WI38 (cell line): ENCODE data around the gene DSP.

Experiments used
- H3K4me3 ChIP-seq: 2 replicates; pipeline ENCODE4 v1.5.1; 2011; ENCODE audit warnings: low read depth, mild to moderate bottlenecking, control low read depth, low read length
- CTCF ChIP-seq: IDR thresholded peaks from 2 replicates; pipeline ENCODE4 v1.5.1; 2012; ENCODE audit warnings: low read depth, mild to moderate bottlenecking, control low read depth, low read length

DSP gene

DNA sequence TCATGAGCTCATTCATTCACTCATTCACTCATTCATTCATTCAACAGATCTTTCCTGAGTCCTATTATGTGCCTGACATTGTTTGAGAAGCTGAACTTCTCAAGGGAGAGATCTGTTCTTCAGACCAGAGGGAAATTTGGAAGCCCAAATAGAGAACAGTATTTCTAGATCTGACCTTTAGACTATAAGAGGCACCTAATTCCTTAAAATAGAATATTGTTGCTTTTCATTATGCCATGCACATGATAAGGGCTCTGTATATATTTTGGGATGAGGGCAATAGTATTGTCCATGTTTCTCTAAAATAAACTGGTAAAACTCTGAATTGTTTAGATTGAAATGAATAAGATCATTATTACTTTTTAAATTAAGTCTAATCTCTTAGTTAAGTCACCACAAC is 18.6 kb upstream of the DSP start:
- TF ChIP-seq CTCF, result no peak
- H3K4me3 ChIP-seq, result no peak overlapping the region

- TF ChIP-seq CTCF, result no peak
- no peak overlapping the region for H3K4me3 ChIP-seq
These were observed 17.5 kb upstream of the DSP start for GRCh38 chr6:7523922-7524321.

- TF ChIP-seq CTCF, result no peak
- H3K4me3 ChIP-seq, result no peak overlapping the region
These were observed 14.7 kb upstream of the DSP start for GRCh38 chr6:7526755-7527154.

GRCh38 chr6:7528565-7528964 is 12.9 kb upstream of the DSP start:
- no peak overlapping the region for H3K4me3 ChIP-seq
- no peak for TF ChIP-seq CTCF

DNA sequence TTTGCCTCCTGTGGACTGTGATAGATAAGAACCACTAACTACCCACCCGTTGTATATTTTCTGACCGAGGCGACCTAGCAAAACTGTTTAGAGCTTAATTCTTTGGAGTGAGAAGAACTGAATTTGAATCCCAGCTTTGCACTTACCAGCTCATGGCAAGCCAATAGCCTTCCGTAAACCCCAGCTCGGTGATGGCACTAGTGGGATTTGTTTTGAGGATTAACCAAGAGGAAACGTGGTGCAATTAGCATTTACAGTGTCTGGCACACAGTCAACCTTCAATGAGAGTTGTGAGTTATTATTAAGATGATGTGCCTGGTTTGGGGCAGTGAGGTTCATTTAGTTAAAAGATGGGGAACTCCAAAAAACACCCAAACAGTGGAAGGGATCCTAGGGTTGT is 12.3 kb upstream of the DSP start:
- no peak overlapping the region for H3K4me3 ChIP-seq
- TF ChIP-seq CTCF, result no peak

- TF ChIP-seq CTCF, result no peak
- H3K4me3 ChIP-seq, result no peak overlapping the region
These were observed 9.2 kb upstream of the DSP start for GRCh38 chr6:7532232-7532631.

DNA sequence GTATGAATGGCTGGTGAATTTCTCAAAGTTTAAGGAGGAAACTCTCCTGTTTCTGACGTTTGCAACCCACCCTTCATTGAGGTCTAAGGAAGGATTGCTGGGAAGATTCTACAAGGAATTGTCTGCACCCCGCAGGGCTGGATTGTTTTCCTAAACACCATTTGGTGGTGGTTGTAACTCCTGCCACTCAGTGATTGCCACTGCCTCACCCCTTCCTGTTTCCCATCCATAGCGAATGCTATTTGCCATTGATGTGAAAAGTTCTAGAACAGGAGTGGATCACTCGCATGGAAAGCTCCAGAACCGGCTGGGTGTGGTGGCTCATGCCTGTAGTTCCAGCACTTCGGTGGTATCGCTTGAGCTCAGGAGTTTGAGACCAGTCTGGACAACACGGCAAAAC is 8.7 kb upstream of the DSP start:
- no peak for TF ChIP-seq CTCF
- H3K4me3 ChIP-seq, result no peak overlapping the region
